Fibroblast of lung (primary cell): ENCODE measurements around the gene KIRREL3. TPM values are rescaled to one million over a fixed set of nuclear protein-coding genes. Genes with fewer than 3 reads are reported as not detected.

Experiments used
- DNase-seq, 2 donors: peaks; one replicate each; pipeline versions ENCODE4 v3.0.0 to v3.0.0-alpha.2; 2010; ENCODE audit warnings: low read depth in 2 of 2
- H2AFZ ChIP-seq: 2 replicates; pipeline ENCODE4 v1.5.1; 2012; ENCODE audit warnings: low read length, control low read depth, inconsistent platforms
- H3K27ac ChIP-seq: 2 replicates; pipeline ENCODE4 v1.5.1; 2011; ENCODE audit warnings: low read length, control low read depth; ENCODE audit not compliant: insufficient read depth
- H3K27me3 ChIP-seq: 2 replicates; pipeline ENCODE4 v1.5.1; 2011; ENCODE audit warnings: mild to moderate bottlenecking, low read length; ENCODE audit not compliant: control insufficient read depth, insufficient read depth
- H3K36me3 ChIP-seq: 2 replicates; pipeline ENCODE4 v1.5.1; 2011; ENCODE audit warnings: low read length; ENCODE audit not compliant: control insufficient read depth, insufficient read depth
- H3K4me1 ChIP-seq: 2 replicates; pipeline ENCODE4 v1.5.1; 2011; ENCODE audit warnings: low read length; ENCODE audit not compliant: control insufficient read depth, insufficient read depth; ENCODE audit errors: extremely low read depth
- H3K4me2 ChIP-seq: 2 replicates; pipeline ENCODE4 v1.5.1; 2011; ENCODE audit warnings: low read length, control low read depth; ENCODE audit not compliant: insufficient read depth; ENCODE audit errors: extremely low read depth
- H3K4me3 ChIP-seq, 4 experiments: fragments of 200-600 bp in 1 of 4; sonication (generic) in 1 of 4; replicated peaks in 1 of 4; 2 replicates each; pipeline ENCODE4 v1.5.1; 2011 to 2016; ENCODE audit warnings: low read length in 4 of 4, low read depth in 3 of 4, mild to moderate bottlenecking in 3 of 4, control low read depth in 2 of 4, inconsistent platforms in 1 of 4, mixed read lengths in 1 of 4; ENCODE audit not compliant: insufficient read depth in 1 of 4; ENCODE audit errors: control extremely low read depth in 1 of 4
- H3K79me2 ChIP-seq: 2 replicates; pipeline ENCODE4 v1.5.1; 2012; ENCODE audit warnings: mild to moderate bottlenecking, low read length, inconsistent platforms; ENCODE audit not compliant: control insufficient read depth, insufficient read depth
- H3K9ac ChIP-seq: 2 replicates; pipeline ENCODE4 v1.5.1; 2011; ENCODE audit warnings: mild to moderate bottlenecking, low read length, control low read depth; ENCODE audit not compliant: insufficient read depth
- H3K9me3 ChIP-seq: 2 replicates; pipeline ENCODE4 v1.5.1; 2012; ENCODE audit warnings: low read depth, low read length; ENCODE audit not compliant: control insufficient read depth, insufficient read depth
- H4K20me1 ChIP-seq: 2 replicates; pipeline ENCODE4 v1.5.1; 2011; ENCODE audit warnings: low read length; ENCODE audit not compliant: control insufficient read depth, insufficient read depth; ENCODE audit errors: extremely low read depth
- EZH2 ChIP-seq: IDR thresholded peaks from 2 replicates; pipeline ENCODE4 v1.5.1; 2012; ENCODE audit warnings: low read length, control low read depth, mild to moderate bottlenecking; ENCODE audit errors: missing control alignments
- polyA plus RNA-seq, 2 donors: library from polyadenylated mRNA; depleted of rRNA in 1 of 2; stranded (reverse) in 1 of 2; unstranded in 1 of 2; fragments of >200 nt; gene quantifications; 2 replicates each; pipeline ENCODE4 v1.2.1, GENCODE V29; 2011 to 2012; ENCODE audit warnings: missing spikeins in 1 of 2
- total RNA-seq: library from RNA; depleted of rRNA; stranded (reverse); fragments of >200 nt; gene quantifications from 2 replicates; pipeline ENCODE4 v1.2.1, GENCODE V29; 2014
- TF ChIP-seq, protein P1 (sequence below), 2 donors: IDR thresholded peaks in 1 of 2; conservative IDR thresholded peaks in 1 of 2; 1 replicate in 1 of 2; 2 replicates in 1 of 2; pipeline ENCODE4 v1.5.1; 2011 to 2012; ENCODE audit warnings: low read length in 2 of 2, control low read depth in 1 of 2, inconsistent platforms in 1 of 2, low read depth in 1 of 2, mild to moderate bottlenecking in 1 of 2

The KIRREL3 gene
- total and polyA plus RNA-seq, 2 donors (not counting 1 experiment from before 2014, with no cell fraction given), result 2.8 to 6.1 TPM

DNA sequence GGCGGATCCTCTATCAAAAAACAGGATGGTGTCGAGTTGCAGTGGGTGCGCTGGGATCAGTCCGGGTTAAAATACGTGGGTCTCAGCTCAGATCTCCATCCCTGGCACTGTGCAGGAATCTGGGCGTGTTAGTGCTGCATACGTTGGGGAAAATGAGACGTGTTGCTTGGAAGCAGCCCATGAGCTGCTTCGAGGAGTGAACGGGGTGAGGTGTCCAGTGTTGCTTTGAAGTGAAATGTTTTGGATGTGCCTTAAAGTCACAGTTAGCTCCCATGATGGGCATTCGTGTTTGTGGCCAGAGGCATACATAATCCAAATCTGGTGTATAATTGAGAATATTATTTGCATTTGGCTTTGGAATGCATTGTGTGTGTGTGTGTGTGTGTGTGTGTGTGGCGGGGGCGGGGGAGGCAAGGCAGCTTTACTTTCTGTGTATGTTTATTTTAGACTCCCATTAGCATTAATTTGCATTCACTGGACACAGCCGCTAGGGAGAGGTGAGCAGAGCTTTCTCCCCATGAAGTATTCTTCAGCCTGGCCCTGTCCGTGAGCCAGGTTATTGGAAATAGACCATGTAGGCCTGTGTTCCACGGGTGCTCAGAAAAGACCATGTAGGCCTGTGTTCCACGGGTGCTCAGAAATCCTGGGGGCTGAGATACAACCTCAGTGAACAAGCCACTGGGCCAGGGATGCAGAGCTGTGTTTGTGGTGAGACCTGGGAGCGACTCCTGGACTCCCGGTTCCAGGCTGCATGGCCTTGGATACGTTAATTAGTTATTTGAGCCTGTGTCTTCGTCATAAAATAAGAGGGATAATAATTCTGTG lies 510.5 kb downstream of the KIRREL3 start:
- no peak for TF ChIP-seq EZH2
- TF ChIP-seq, protein P1, sequence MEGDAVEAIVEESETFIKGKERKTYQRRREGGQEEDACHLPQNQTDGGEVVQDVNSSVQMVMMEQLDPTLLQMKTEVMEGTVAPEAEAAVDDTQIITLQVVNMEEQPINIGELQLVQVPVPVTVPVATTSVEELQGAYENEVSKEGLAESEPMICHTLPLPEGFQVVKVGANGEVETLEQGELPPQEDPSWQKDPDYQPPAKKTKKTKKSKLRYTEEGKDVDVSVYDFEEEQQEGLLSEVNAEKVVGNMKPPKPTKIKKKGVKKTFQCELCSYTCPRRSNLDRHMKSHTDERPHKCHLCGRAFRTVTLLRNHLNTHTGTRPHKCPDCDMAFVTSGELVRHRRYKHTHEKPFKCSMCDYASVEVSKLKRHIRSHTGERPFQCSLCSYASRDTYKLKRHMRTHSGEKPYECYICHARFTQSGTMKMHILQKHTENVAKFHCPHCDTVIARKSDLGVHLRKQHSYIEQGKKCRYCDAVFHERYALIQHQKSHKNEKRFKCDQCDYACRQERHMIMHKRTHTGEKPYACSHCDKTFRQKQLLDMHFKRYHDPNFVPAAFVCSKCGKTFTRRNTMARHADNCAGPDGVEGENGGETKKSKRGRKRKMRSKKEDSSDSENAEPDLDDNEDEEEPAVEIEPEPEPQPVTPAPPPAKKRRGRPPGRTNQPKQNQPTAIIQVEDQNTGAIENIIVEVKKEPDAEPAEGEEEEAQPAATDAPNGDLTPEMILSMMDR (conservative IDR thresholded peaks at IDR 0.05 in 1 of 2, IDR thresholded peaks at IDR 0.05 in 1 of 2; ENCODE audit: low read depth in 1 of 2, low read length in 2 of 2), result no peak
- Histone ChIP-seq H3K36me3 (no peaks in the 10 kb centered on the region), H2AFZ (no peak overlapping the region), H3K9ac (no peak overlapping the region), H3K79me2 (no peaks in the 10 kb centered on the region), H3K27ac (no peak overlapping the region), H3K27me3 (no peaks in the 10 kb centered on the region), H4K20me1 (no peaks in the 10 kb centered on the region), H3K4me1 (no peaks in the 10 kb centered on the region), H3K4me2 (no peak overlapping the region), H3K4me3 (no peak overlapping the region), H3K9me3 (no peaks in the 10 kb centered on the region)
- peak in 1 of 2 donors; percentile 51 for DNase-seq

DNA sequence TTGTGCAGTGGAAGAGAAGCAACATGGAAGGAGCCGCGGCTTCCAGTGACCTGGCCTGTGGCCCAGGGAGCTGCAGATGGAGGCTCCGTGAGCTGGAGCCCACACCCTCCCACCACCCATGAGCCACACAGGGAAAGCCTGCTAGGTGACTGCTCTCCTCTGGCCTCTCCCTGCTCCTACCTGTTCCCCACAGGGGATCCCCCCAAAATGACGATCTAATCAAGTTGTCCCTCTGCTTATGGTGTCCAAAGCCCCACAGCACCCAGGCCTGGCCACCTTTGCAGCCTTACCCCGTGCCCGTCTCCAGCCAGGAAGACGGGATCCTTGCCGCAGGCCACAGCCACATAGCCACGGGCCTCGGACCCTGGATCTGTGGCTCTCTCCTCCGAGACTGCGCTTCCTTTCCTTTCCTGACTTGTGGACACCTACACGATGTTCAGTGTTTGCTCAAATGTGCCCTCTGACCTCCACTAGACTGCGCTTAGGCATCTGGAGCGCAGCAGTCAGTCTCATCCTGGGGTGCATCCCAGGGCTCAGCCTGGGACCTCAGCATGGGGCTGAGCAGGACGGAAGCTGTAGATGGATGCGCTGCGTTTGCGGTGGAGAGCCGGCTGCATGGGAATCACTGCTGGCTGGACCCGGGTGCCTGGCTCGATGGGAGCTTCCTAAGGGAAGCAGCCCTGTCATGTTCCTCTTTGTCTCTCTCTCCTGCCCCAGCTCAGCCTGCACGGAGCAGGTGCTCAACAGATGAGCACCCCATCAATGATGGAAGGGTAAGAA lies 511.8 kb downstream of the KIRREL3 start:
- H4K20me1 ChIP-seq, result no peaks in the 10 kb centered on the region
- DNase-seq, result no peak
- H3K4me3 ChIP-seq, result no peak overlapping the region
- H3K27ac ChIP-seq, result no peak overlapping the region
- no peaks in the 10 kb centered on the region for H3K36me3 ChIP-seq
- no peaks in the 10 kb centered on the region for H3K79me2 ChIP-seq
- H3K9me3 ChIP-seq, result no peaks in the 10 kb centered on the region
- no peak overlapping the region for H2AFZ ChIP-seq
- no peak overlapping the region for H3K9ac ChIP-seq
- no peak for TF ChIP-seq EZH2
- TF ChIP-seq, protein P1 (conservative IDR thresholded peaks at IDR 0.05 in 1 of 2, IDR thresholded peaks at IDR 0.05 in 1 of 2; ENCODE audit: low read depth in 1 of 2, low read length in 2 of 2), result no peak
- H3K27me3 ChIP-seq, result no peaks in the 10 kb centered on the region
- H3K4me1 ChIP-seq, result no peaks in the 10 kb centered on the region
- H3K4me2 ChIP-seq, result no peak overlapping the region

DNA sequence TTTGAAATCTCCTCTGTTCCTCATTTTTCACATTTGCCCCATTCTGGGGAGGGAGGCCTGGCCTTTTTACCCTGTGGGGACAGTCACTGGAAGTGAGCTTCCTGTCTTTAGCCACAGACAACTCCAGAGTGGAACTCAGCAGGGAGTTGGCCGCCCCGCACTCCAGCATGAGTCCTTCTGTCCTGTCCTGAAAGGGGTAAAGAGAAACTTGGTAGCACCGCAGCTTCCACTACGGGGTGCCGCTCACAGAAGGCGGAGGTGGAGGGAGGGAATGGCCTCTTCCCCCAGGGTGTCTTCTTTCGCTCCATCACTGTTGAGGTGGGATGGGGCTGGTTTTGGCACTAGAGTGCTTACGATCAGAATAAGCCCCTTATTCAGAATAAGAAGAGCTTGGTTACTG lies 512.9 kb downstream of the KIRREL3 start:
- Histone ChIP-seq H3K9ac (no peak overlapping the region), H3K36me3 (no peaks in the 10 kb centered on the region), H3K4me3 (no peak overlapping the region), H3K79me2 (no peaks in the 10 kb centered on the region), H3K27me3 (no peaks in the 10 kb centered on the region), H3K4me1 (no peaks in the 10 kb centered on the region), H2AFZ (no peak overlapping the region), H3K4me2 (no peak overlapping the region), H3K27ac (no peak overlapping the region), H3K9me3 (no peaks in the 10 kb centered on the region), H4K20me1 (no peaks in the 10 kb centered on the region)
- no peak for DNase-seq
- TF ChIP-seq EZH2, result no peak
- TF ChIP-seq, protein P1 (conservative IDR thresholded peaks at IDR 0.05 in 1 of 2, IDR thresholded peaks at IDR 0.05 in 1 of 2; ENCODE audit: low read depth in 1 of 2, low read length in 2 of 2), result no peak
